Tibial nerve (tissue), 3 donors: Measurements from ENCODE around the gene CHI3L1.

ENCODE experiments used
- CTCF ChIP-seq, 5 experiments: fragments of 200-600 bp in 3 of 5; fragments of 450-650 bp in 2 of 5; sonication (generic) in 3 of 5; IDR thresholded peaks; one replicate each; pipeline ENCODE4 v1.5.1; 2016 to 2019; ENCODE audit warnings: antibody characterized with exemption in 5 of 5, mild to moderate bottlenecking in 3 of 5, moderate library complexity in 2 of 5
- POLR2A ChIP-seq, 2 donors: fragments of 450-650 bp; IDR thresholded peaks; one replicate each; pipeline ENCODE4 v1.6.1; 2017; ENCODE audit warnings: antibody characterized with exemption in 2 of 2, mild to moderate bottlenecking in 2 of 2, moderate library complexity in 2 of 2

- TF ChIP-seq CTCF (IDR thresholded peaks at IDR 0.05) = no peak
- no peak for TF ChIP-seq POLR2A (IDR thresholded peaks at IDR 0.05)
Measured at GRCh38 chr1:203204756-203205155, 18.3 kb upstream of the CHI3L1 start.
